Measurements from ENCODE around the gene PAK2. TPM values are rescaled to one million over a fixed set of nuclear protein-coding genes. Genes with fewer than 3 reads are reported as not detected.

The PAK2 gene
- total RNA-seq, 1 experiment from 2014 or later = 102 TPM

GRCh38 chr3:196772102-196772501 is 32.4 kb downstream of the PAK2 start:
- H3K27me3 ChIP-seq (replicated peaks; ENCODE audit: insufficient read depth, low read depth, low read length, poor library complexity) = no peaks in the 10 kb centered on the region
- peak; percentile 68 for DNase-seq (ENCODE audit: low spot score)
- POLR2A ChIA-PET (ENCODE audit: low non-redundant PET) = no interaction called here
- peaks cover 39% of the 10 kb centered on the region for H3K4me1 ChIP-seq (ENCODE audit: insufficient read depth, low read length, poor library complexity, severe bottlenecking)
- peaks cover 7% of the 10 kb centered on the region for H3K9me3 ChIP-seq (ENCODE audit: low read depth, low read length, poor library complexity, severe bottlenecking)
- no TSS peak for BruUV-seq (replicated peaks)
- TF ChIP-seq CTCF (conservative IDR thresholded peaks at IDR 0.05; ENCODE audit: low read depth, low read length) (no peak), EZH2 (IDR thresholded peaks at IDR 0.05; ENCODE audit: borderline replicate concordance, low read depth, low read length, poor library complexity, severe bottlenecking) (no peak)
- H3K27ac ChIP-seq (ENCODE audit: low read depth, low read length, poor library complexity, severe bottlenecking) = peak overlapping the region; percentile 92
- peaks cover 5% of the 10 kb centered on the region for H3K36me3 ChIP-seq (ENCODE audit: insufficient read depth, low read length, poor library complexity, severe bottlenecking)
- CTCF ChIA-PET = no interaction called here
- no peak overlapping the region for H3K4me3 ChIP-seq (ENCODE audit: low read depth, low read length, poor library complexity, severe bottlenecking)
- intact Hi-C loops (cut with micrococcal nuclease; ENCODE audit: unreplicated experiment) = no loop called here

GRCh38 chr3:196772897-196773296 is 33.2 kb downstream of the PAK2 start:
- peaks cover 7% of the 10 kb centered on the region for H3K9me3 ChIP-seq (ENCODE audit: low read depth, low read length, poor library complexity, severe bottlenecking)
- CTCF ChIA-PET = no interaction called here
- no peak for DNase-seq (ENCODE audit: low spot score)
- TF ChIP-seq CTCF (conservative IDR thresholded peaks at IDR 0.05; ENCODE audit: low read depth, low read length) = no peak
- no peak for TF ChIP-seq EZH2 (IDR thresholded peaks at IDR 0.05; ENCODE audit: borderline replicate concordance, low read depth, low read length, poor library complexity, severe bottlenecking)
- peaks cover 46% of the 10 kb centered on the region for H3K4me1 ChIP-seq (ENCODE audit: insufficient read depth, low read length, poor library complexity, severe bottlenecking)
- intact Hi-C loops (cut with micrococcal nuclease; ENCODE audit: unreplicated experiment) = no loop called here
- H3K4me3 ChIP-seq (ENCODE audit: low read depth, low read length, poor library complexity, severe bottlenecking) = no peak overlapping the region
- peaks cover 5% of the 10 kb centered on the region for H3K36me3 ChIP-seq (ENCODE audit: insufficient read depth, low read length, poor library complexity, severe bottlenecking)
- no peaks in the 10 kb centered on the region for H3K27me3 ChIP-seq (replicated peaks; ENCODE audit: insufficient read depth, low read depth, low read length, poor library complexity)
- BruUV-seq (replicated peaks) = no TSS peak
- POLR2A ChIA-PET (ENCODE audit: low non-redundant PET) = no interaction called here
- H3K27ac ChIP-seq (ENCODE audit: low read depth, low read length, poor library complexity, severe bottlenecking) = peak overlapping the region; percentile 92

GRCh38 chr3:196774191-196774820 is 34.6 kb downstream of the PAK2 start:
- Histone ChIP-seq H3K9me3 (ENCODE audit: low read depth, low read length, poor library complexity, severe bottlenecking) (peaks cover 7% of the 10 kb centered on the region), H3K4me3 (ENCODE audit: low read depth, low read length, poor library complexity, severe bottlenecking) (no peak overlapping the region), H3K27ac (ENCODE audit: low read depth, low read length, poor library complexity, severe bottlenecking) (peak overlapping the region; percentile 92), H3K4me1 (ENCODE audit: insufficient read depth, low read length, poor library complexity, severe bottlenecking) (peaks cover 50% of the 10 kb centered on the region), H3K36me3 (ENCODE audit: insufficient read depth, low read length, poor library complexity, severe bottlenecking) (peaks cover under 1% of the 10 kb centered on the region), H3K27me3 (replicated peaks; ENCODE audit: insufficient read depth, low read depth, low read length, poor library complexity) (no peaks in the 10 kb centered on the region)
- TF ChIP-seq CTCF (conservative IDR thresholded peaks at IDR 0.05; ENCODE audit: low read depth, low read length) (no peak), EZH2 (IDR thresholded peaks at IDR 0.05; ENCODE audit: borderline replicate concordance, low read depth, low read length, poor library complexity, severe bottlenecking) (no peak)
- DNase-seq (ENCODE audit: low spot score) = peak; percentile 91
- intact Hi-C loops (cut with micrococcal nuclease; ENCODE audit: unreplicated experiment) = no loop called here
- POLR2A ChIA-PET (ENCODE audit: low non-redundant PET) = no interaction called here
- CTCF ChIA-PET = interaction anchor here (1.1 kb wide), 1 partner anchor 165 kb away, joined by 3 read pairs; no protein-coding TSS in a partner anchor
- BruUV-seq (replicated peaks) = no TSS peak
